C1 segment of cervical spinal cord (tissue), 14 donors: Measurements from ENCODE around the gene PROB1.
"Not testable (repeated sequence)": the region's sequence is repeated elsewhere in the genome, so short reads cannot be mapped to it uniquely, and the experiment has no call there.

Source experiments
- DNase-seq, 14 donors: peaks; one replicate each; lab custom pipeline; 2025; lab: John Stamatoyannopoulos, UW

PROB1 gene

DNA sequence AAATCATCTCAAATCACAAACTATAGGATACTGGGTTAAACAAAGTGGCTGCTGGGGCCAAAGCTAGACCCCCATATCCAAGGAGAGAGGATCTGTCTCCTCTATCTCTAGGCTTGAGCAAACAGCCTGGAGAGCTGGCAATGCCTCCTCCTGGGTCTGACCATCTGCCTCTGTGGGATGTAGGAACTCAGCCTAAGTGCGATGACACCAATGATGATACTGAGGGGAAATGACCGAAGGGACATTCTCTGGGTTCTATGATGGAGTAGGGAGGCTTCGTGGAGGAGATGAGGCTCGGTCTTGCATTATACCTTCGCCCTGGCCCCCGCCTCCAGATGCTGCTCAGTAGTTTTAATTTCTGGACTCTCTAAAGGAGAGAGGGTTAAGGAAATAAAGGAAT, 18.2 kb upstream of the PROB1 start:
- no peak for DNase-seq

GRCh38 chr5:139410993-139411828, 16.3 kb upstream of the PROB1 start:
- no peak for DNase-seq

GRCh38 chr5:139410121-139410992, 15.5 kb upstream of the PROB1 start:
- no peak for DNase-seq

- DNase-seq: not testable (repeated sequence)
Measured at GRCh38 chr5:139409116-139409515, 14.2 kb upstream of the PROB1 start.

DNA sequence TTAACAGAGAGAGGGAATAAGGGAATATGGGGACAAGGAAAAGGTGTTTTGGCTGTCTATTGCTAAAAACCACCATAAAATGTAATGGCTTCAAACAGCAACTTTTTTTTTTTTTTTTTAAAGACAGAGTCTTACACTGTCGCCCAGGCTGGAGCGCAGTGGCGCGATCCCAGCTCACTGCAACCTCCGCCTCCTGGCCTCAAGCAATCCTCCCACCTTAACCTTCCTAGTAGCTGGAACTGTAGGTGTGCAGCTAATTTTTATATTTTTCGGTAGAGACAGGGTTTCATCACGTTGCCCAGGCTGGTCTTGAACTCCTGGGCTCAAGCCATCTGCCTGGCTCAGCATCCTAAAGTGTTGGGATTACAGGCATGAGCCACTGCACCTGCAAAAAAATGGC, 13.3 kb upstream of the PROB1 start:
- DNase-seq: no peak

GRCh38 chr5:139407517-139407916, 12.6 kb upstream of the PROB1 start:
- no peak for DNase-seq

- DNase-seq: no peak
Measured at GRCh38 chr5:139406963-139407362, 12.1 kb upstream of the PROB1 start.

DNA sequence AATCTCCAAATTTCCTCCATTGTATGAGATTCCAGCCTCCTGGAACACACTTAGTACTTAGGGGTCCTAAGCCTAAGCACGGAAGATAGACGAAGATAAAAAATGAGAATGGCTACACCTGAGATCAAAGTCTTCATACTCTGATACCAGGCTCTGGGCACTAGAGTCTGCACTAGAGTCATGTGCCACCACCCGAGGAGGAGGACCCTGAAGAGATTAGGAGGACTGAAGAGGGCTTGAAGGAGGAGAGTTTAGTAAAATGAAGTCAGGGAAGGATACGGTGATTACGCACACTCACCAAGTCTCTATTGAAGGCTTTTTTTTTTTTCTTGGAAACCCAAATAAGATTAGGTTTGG, 9.6 kb upstream of the PROB1 start:
- DNase-seq: no peak

GRCh38 chr5:139403787-139404483, 9.0 kb upstream of the PROB1 start, which contains the start of gene SPATA24:
Gene SPATA24, minus strand, starts transcription at chr5:139404089. Its CDS starts 29 bp downstream, at chr5:139404060.
- DNase-seq: peak; percentile 82 to 100 (median 97)

DNA sequence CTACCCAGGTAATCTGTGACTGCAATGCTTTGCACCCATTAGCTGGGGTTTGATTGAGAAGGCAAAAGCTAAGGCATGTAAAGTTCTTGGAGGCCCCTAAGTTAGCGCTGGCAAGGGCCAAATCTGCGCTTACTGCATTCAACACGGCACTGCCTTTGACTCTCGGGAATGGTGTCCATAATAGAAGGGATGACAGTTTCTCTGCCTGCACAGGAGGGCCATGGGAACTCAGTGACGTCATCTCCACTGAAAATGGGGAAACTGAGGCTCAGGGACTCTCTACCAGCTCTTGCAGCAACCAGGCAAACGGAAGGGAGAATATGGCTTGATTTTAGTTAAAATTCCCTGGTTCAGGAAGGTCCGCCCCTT, 8.5 kb upstream of the PROB1 start:
- DNase-seq: no peak

DNA sequence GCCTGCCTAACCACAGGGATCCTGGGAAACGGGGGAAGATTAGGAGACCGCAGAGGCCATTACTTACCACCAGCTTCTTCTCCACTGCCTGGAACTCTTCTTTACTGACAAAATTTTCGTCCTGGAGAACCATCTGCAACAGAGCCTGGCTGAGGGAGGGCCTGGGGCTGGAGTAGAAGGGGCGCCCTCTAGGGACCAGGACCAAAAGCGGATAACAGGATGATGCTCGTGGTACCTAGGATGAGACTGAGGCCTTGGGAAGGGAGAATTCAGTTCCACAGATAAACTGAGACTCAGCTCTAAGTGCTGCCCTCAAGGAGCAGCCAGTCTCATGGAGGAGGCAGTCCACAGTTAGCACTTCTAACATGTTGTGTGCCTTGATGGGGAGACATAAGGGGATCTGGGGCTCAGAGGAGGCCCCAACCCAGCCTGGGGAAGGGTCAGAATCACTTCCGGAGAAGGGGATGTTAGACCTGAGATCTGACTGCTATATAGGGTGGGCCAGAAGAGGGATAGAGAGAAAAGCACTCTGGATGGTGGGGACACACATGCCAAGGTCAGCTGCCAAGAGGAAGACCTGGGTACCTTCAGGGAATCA, 7.8 kb upstream of the PROB1 start:
- DNase-seq: no peak

- DNase-seq: no peak
Measured at GRCh38 chr5:139401546-139401945, 6.6 kb upstream of the PROB1 start.

GRCh38 chr5:139399501-139400121, 4.7 kb upstream of the PROB1 start:
- DNase-seq: no peak

GRCh38 chr5:139397921-139398320, 3.0 kb upstream of the PROB1 start:
- no peak for DNase-seq

DNA sequence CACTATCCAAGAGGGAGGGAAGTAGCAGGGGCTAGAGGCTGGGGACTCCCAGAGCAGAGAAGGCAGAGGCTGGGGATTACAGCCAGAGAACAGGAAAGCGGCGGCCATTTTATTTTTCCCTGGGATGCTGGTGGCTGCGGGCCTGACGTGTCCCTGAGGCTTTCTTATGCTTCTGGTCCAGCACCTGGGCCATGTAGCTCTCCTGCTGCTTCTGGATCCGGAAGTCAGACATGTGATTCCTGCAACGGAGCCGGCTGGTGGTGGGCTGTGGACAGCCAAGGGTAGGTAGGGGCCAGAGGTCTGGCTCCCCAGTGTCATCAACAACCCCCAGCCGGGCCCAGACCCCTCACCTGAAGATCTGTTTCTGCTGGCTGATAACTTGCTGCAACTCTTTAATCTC, 1.8 kb upstream of the PROB1 start:
- DNase-seq: no peak

GRCh38 chr5:139395844-139396640, 1.1 kb upstream of the PROB1 start:
- peak in 1 of 14 donors; percentile 15 for DNase-seq

- peak in 3 of 14 donors; percentile 18 to 35 (median 28) for DNase-seq
Measured at GRCh38 chr5:139394123-139394653, 716 bp downstream of the PROB1 start.

GRCh38 chr5:139393497-139394122, 1.3 kb downstream of the PROB1 start:
- DNase-seq: no peak

GRCh38 chr5:139392678-139393496, 2.0 kb downstream of the PROB1 start:
- no peak for DNase-seq
